ENCODE measurements around the gene GPR160.
"Not testable (repeated sequence)": the region's sequence is repeated elsewhere in the genome, so short reads cannot be mapped to it uniquely, and the experiment has no call there.

Gene GPR160

GRCh38 chr3:170037463-170038433 is at the start of gene GPR160:
TSS of gene GPR160 (plus strand) at chr3:170037995. CDS start at chr3:170083973, 45,978 bp downstream.
- peak; percentile 82 for DNase-seq

GRCh38 chr3:169990431-169990830 is 47.4 kb upstream of the GPR160 start:
- no peak for DNase-seq

GRCh38 chr3:169992156-169992555 is 45.6 kb upstream of the GPR160 start:
- DNase-seq, result no peak

GRCh38 chr3:169992781-169993180 is 45.0 kb upstream of the GPR160 start:
- DNase-seq, result no peak

GRCh38 chr3:169993761-169994160 is 44.0 kb upstream of the GPR160 start:
- no peak for DNase-seq

- no peak for DNase-seq
Observed at GRCh38 chr3:169996063-169996462, 41.7 kb upstream of the GPR160 start.

GRCh38 chr3:169998668-169999131 is 39.1 kb upstream of the GPR160 start:
- DNase-seq, result no peak

GRCh38 chr3:169999433-169999832 is 38.4 kb upstream of the GPR160 start:
- no peak for DNase-seq

- DNase-seq, result no peak
Observed at GRCh38 chr3:170000051-170000450, 37.7 kb upstream of the GPR160 start.

GRCh38 chr3:170002231-170002630 is 35.6 kb upstream of the GPR160 start:
- no peak for DNase-seq

GRCh38 chr3:170002879-170003278 is 34.9 kb upstream of the GPR160 start:
- DNase-seq, result no peak

- DNase-seq, result no peak
Observed at GRCh38 chr3:170003881-170004356, 33.9 kb upstream of the GPR160 start.

- peak; percentile 25 for DNase-seq
Observed at GRCh38 chr3:170007031-170007663, 30.6 kb upstream of the GPR160 start.

GRCh38 chr3:170010498-170010897 is 27.3 kb upstream of the GPR160 start:
- no peak for DNase-seq

GRCh38 chr3:170012683-170013400 is 25.0 kb upstream of the GPR160 start:
- DNase-seq, result no peak

GRCh38 chr3:170016057-170016456 is 21.7 kb upstream of the GPR160 start:
- no peak for DNase-seq

GRCh38 chr3:170019306-170019705 is 18.5 kb upstream of the GPR160 start:
- not testable (repeated sequence) for DNase-seq

GRCh38 chr3:170021083-170021482 is 16.7 kb upstream of the GPR160 start:
- no peak for DNase-seq

- DNase-seq, result no peak
Observed at GRCh38 chr3:170022336-170022735, 15.5 kb upstream of the GPR160 start.

- no peak for DNase-seq
Observed at GRCh38 chr3:170023165-170023564, 14.6 kb upstream of the GPR160 start.

GRCh38 chr3:170024581-170024980 is 13.2 kb upstream of the GPR160 start:
- no peak for DNase-seq

GRCh38 chr3:170027233-170028102 is 10.3 kb upstream of the GPR160 start:
- no peak for DNase-seq

Measured in CD4-positive, alpha-beta T cell treated with Interferon gamma for 1 hour (primary cell).